NOMO-1 (cell line): ENCODE results near the gene MSH5.
"Not testable (repeated sequence)": the region's sequence is repeated elsewhere in the genome, so short reads cannot be mapped to it uniquely, and the experiment has no call there.

Source experiments
- DNase-seq, 2 experiments: peaks; one replicate each; lab custom pipeline; 2025; ENCODE audit not compliant: unreplicated experiment in 2 of 2; lab: John Stamatoyannopoulos, UW

The MSH5 gene

DNA sequence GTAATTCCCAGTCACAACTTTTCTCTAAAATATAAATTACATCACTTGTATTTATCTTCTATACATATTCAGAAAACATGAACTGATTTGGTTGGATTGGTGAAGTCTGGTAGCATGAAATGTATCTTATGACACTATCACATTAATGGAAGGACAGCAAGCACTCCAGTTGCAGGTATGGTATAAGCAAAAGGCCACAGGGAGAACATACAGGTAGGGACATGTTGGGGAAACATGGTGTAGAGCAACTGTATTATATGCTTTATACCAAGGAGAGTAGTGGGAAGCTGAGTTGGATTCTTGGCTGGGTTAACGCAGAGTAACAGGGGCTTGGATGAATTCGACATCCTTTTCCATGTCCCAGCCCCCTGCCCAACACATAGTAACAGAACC, 57.2 kb downstream of the MSH5 start:
- DNase-seq, result no peak

DNA sequence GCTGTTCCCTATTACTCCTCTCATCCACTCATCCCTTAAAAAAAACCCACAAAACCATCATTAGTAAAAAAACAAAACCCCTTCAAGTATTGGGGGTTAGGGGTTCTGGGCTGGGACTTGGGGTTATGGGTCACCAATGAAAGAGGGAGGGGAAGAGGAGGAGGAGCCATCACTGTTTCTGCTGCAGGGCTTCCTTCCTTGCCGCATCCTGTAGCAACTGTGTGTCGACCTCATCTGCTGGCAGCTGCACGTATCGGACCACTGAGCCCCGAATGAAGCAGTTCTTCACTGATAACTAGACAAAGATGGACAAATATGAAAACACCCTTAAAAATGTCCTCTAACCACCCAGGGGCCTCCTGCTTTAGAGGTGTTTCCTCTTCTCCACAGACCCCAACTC, 57.8 kb downstream of the MSH5 start:
- no peak for DNase-seq

DNA sequence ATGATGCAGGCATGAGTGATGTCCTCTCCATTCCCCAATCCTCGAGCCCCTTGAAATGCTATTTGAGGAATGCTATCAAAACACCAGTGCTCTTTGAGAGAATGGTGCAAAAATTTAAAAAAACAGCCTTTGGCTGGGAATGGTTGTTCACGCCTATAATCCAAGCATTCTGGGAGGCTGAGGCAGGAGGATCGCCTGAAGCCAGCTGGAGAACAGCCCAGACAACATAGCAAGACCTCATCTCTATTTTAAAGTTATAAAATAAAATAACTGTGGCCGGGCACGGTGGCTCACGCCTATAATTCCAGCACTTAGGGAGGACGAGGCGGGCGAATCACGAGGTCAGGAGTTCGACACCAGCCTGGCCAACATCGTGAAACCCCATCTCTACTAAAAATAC, 60.0 kb downstream of the MSH5 start:
- no peak for DNase-seq

DNA sequence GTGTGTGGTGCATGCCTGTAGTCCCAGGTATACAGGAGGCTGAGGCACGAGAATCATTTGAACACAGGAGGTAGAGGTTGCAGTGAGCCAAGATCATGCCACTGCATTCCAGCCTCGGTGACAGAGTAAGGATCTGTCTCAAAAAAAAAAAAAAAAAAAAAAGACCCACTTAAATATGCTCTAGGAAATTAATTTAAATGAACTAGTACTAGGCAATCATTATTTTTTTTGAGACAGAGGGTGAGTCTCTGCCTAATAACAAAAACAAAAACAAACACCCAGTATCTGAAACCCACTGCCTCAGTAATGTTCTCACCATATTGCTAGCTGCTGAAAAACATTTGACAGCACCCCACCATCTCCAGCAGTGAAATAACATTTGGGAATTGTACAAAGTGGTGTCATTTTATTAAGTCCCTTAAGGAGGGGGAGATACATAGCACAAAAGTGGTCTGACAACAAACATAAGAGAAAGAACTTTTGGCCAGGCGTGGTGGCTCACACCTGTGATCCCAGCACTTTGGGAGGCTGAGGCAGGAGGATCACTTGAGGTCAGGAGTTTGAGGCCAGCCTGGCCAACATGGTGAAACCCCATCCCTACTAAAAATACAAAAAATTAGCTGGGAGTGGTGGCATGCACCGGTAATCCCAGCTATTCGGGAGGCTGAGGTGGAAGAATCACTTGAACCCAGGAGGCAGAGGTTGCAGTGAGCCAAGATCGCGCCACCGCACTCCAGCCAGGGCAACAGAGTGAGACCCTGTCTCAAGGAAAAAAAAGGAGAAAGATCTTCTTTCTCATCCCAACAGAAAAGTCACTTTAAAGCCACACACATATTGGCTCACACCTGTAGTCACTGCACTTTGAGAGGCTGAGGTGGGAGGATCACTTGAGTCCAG, 61.5 kb downstream of the MSH5 start:
- not testable (repeated sequence) for DNase-seq

DNA sequence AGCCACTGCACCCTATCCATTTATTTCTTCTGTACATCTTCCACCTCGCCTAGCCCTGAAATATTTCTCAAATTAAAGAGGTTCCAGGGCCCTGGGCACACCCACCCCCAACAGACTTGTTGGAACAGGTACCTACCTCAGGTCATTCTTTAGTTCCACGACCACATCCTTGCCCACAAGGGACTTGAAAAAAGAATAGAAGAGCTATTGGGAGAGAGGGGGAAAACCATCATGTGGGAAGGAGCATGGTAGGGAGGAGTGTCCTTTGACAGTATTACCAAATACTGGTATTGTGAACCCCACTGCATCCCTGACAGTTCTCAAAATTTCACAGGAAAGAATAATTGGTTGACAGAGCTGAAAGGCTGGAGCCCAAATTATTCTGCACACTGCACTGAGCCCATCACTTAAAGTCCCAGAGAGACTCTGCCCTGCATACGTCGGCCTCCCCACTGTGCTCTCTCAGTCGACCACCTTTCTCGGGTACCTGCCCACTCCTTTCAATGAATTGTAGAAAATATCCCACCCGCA, 66.2 kb downstream of the MSH5 start:
- no peak for DNase-seq

DNA sequence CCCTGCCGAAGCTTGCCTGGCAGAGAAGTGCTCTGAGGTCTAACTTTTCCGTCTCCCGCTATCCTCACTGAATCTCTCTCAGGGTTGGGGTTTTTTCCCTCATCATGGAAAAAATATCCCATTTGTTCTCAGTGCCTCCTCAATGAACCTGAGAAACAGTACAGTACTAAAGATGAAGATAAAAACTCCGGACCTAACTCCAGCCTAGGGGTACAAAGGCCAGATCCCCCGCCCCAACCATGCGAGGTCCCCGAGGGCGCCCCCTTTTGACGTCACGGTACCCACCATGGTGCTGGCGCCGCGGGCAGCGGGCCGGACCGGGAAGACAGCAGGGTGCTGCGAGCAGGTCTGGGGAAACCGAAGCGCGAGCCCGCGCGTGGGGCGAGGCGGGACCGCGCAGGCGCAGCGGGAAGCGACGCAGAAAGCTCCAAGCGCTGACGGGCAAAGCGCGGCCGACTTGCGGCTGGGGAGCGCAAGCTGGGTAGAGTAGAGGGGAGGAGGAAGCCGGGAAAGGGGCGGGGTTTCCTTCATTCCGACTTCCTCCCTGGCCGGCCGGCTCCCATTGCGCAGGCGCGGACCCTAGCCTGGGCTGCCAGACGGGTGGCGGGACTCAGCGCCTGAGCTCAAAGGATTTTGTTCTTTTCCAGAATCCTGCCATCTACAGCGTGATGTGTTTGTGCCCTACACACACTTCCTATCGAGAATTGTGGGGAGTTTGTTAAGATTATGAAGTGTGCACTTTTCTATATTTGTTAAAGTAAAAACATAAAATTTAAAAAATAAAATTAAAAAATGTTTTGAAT, 66.9 kb downstream of the MSH5 start, which contains the start of gene LSM2:
LSM2 (minus strand) TSS at position 497 of the 803 bp plus-strand sequence; CDS start at position 288, 209 bp downstream.
- peak; percentile 91 to 95 for DNase-seq

DNA sequence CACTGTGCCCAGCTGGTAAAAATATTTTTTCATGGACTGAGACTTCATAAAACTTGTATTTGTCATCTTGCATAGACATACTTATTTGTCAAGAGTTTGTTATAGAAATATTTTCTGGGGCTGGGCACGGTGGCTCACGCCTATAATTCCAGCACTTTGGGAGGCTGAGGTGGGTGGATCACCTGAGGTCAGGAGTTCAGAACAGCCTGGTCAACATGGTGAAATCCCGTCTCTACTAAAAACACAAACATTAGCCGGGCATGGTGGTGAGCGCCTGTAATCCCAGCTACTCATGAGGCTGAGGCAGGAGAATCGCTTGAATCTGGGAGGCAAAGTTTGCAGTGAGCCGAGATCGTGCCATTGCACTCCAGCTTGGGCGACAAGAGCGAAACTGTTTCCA, 68.8 kb downstream of the MSH5 start:
- DNase-seq, result not testable (repeated sequence)

DNA sequence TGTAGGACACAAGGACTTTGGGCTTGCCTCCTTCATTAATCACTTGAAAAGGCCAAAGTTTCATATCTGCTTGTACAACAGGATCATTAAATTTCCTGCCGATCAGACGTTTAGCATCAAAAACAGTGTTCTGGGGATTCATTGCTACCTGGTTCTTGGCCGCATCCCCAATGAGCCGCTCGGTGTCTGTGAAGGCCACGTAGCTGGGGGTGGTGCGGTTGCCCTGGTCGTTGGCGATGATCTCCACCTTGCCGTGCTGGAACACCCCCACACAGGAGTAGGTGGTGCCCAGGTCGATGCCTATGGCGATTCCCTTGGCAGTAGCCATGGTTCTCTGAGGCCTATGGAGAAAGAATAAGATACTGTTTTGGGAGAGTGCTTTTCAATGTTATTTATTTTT, 71.8 kb downstream of the MSH5 start:
- DNase-seq, result no peak
